K562 (cell line): ENCODE measurements around the gene IRF2BP2. TPM values are rescaled to one million over a fixed set of nuclear protein-coding genes. Genes with fewer than 3 reads are reported as not detected.

Source experiments
- BACH1 ChIP-seq: fragments of 200-800 bp; sonication (Bioruptor generic); IDR thresholded peaks from 2 replicates; pipeline ENCODE4 v1.6.1; 2016; ENCODE audit warnings: missing genetic modification characterization, missing compliant biosample characterization
- CEBPG ChIP-seq, 3 experiments: fragments of 200-800 bp in 1 of 3; sonication (Bioruptor generic) in 1 of 3; sonication (generic) in 1 of 3; formaldehyde crosslinking in 1 of 3; IDR thresholded peaks in 2 of 3; conservative IDR thresholded peaks in 1 of 3; 2 replicates each; pipeline versions ENCODE4 v1.6.1 to v1.8.0; 2016 to 2022; ENCODE audit warnings: missing compliant biosample characterization in 2 of 3, missing genetic modification characterization in 2 of 3, mild to moderate bottlenecking in 1 of 3, missing genetic modification reagents in 1 of 3
- CHD7 ChIP-seq: fragments of 200-600 bp; sonication (generic); IDR thresholded peaks from one replicate; pipeline ENCODE4 v1.6.1; 2012; ENCODE audit warnings: mild to moderate bottlenecking, low read depth, low read length, inconsistent platforms
- ERF ChIP-seq: fragments of 450-650 bp; formaldehyde crosslinking; IDR thresholded peaks from 2 replicates; pipeline ENCODE4 v1.4.0; 2020; ENCODE audit warnings: mild to moderate bottlenecking, mixed read lengths
- FUS ChIP-seq: fragments of 200-400 bp; formaldehyde crosslinking; optimal IDR thresholded peaks from 2 replicates; pipeline ENCODE3; 2017; ENCODE audit warnings: low read depth, low read length
- NFXL1 ChIP-seq: fragments of 450-650 bp; formaldehyde crosslinking; IDR thresholded peaks from 2 replicates; pipeline ENCODE4 v1.4.0; 2021; ENCODE audit warnings: mild to moderate bottlenecking
- SP1 ChIP-seq: sonication (generic); formaldehyde crosslinking; IDR thresholded peaks from 2 replicates; pipeline ENCODE4 v1.8.1; 2022; ENCODE audit warnings: mild to moderate bottlenecking, missing genetic modification reagents
- SPI1 ChIP-seq: IDR thresholded peaks from 2 replicates; pipeline ENCODE4 v1.6.1; 2011; ENCODE audit warnings: low read depth, low read length, control low read depth, borderline replicate concordance
- ZBTB5 ChIP-seq: fragments of 450-650 bp; IDR thresholded peaks from 2 replicates; pipeline ENCODE4 v1.6.1; 2017; ENCODE audit warnings: antibody characterized with exemption
- ZFX ChIP-seq: sonication (generic); formaldehyde crosslinking; IDR thresholded peaks from 2 replicates; pipeline ENCODE4 v1.8.0; 2022; ENCODE audit warnings: mild to moderate bottlenecking, missing genetic modification reagents, moderate library complexity
- ZNF644 ChIP-seq: fragments of 200-800 bp; sonication (Bioruptor generic); IDR thresholded peaks from 2 replicates; pipeline ENCODE4 v1.6.1; 2016; ENCODE audit warnings: low read depth, missing genetic modification characterization, missing compliant biosample characterization
- ZNF699 ChIP-seq: fragments of 250-450 bp; sonication (Bioruptor Pico); IDR thresholded peaks from 2 replicates; pipeline ENCODE4 v1.8.0; 2021; ENCODE audit warnings: mild to moderate bottlenecking, moderate library complexity; ENCODE audit not compliant: insufficient replicate concordance
- ZNF785 ChIP-seq: fragments of 250-450 bp; sonication (Bioruptor Pico); IDR thresholded peaks from 2 replicates; pipeline ENCODE4 v1.4.0; 2020; ENCODE audit warnings: mild to moderate bottlenecking
- polyA plus RNA-seq, 8 experiments: library from polyadenylated mRNA; depleted of rRNA in 4 of 8; stranded (reverse) in 5 of 8; unstranded in 3 of 8; fragments of >200 nt; fragmentation: Nextera tagmentation in 2 of 8; fragmentation: Illumina TruSeq in 1 of 8; extraction: Ambion mirVana in 2 of 8; extraction: Trizol in 1 of 8; gene quantifications; 2 replicates each; pipeline versions ENCODE4 v1.2.1 to v1.2.3, GENCODE V29; 2011 to 2014; ENCODE audit warnings: inconsistent platforms in 1 of 8, missing spikeins in 1 of 8
- total RNA-seq, 7 experiments: library from RNA; depleted of rRNA in 6 of 7; stranded (reverse); fragments of >200 nt in 6 of 7; fragmentation: Illumina TruSeq in 2 of 7; extraction: Trizol in 2 of 7; gene quantifications; 2 replicates each; pipeline versions ENCODE4 v1.2.1 to v1.2.3, GENCODE V29; 2011 to 2021; ENCODE audit warnings: low replicate concordance in 1 of 7

IRF2BP2 gene
- total and polyA plus RNA-seq, 9 of the 15 experiments (the other 6 are each of a cell fraction or from before 2014, with no cell fraction given) = 7.7 to 68.6 (median 22.1) TPM

- TF ChIP-seq CHD7 = no peak
- no peak for TF ChIP-seq SPI1
- no peak for TF ChIP-seq BACH1 (tag)
- 0 out of 2 replicates have a peak, but pooled peaks have one; percentile 22 for TF ChIP-seq ERF (CRISPR knock-in tag)
- no peak for TF ChIP-seq ZNF699 (CRISPR knock-in tag)
- peak; percentile 47 for TF ChIP-seq ZFX (CRISPR knock-in tag)
- no peak for TF ChIP-seq ZNF785 (CRISPR knock-in tag)
- peak; percentile 54; the same call in 1 of the 2 replicates for TF ChIP-seq SP1
- no peak for TF ChIP-seq NFXL1 (CRISPR knock-in tag)
- TF ChIP-seq CEBPG (CRISPR knock-in tag; IDR thresholded peaks at IDR 0.05) = no peak
- TF ChIP-seq CEBPG (tag; conservative IDR thresholded peaks at IDR 0.05 in 1 of 2, IDR thresholded peaks at IDR 0.05 in 1 of 2) = no peak
- no peak for TF ChIP-seq ZBTB5
- peak; percentile 49; the same call in 1 of the 2 replicates for TF ChIP-seq ZNF644
- no peak for TF ChIP-seq FUS
Measured at GRCh38 chr1:234607109-234608024, 2.6 kb downstream of the IRF2BP2 start (continued).
